K562 (cell line): ENCODE results near the gene ABCF3. TPM values are rescaled to one million over a fixed set of nuclear protein-coding genes. Genes with fewer than 3 reads are reported as not detected.
A peak's percentile ranks its signal among the peaks of the same experiment; 100 is the strongest.

Experiments
- ATAC-seq: fragments of 200-7000 bp; cut with Tn5 transposase; 3 replicates; pipeline ENCODE4 v1.9.1; 2020; ENCODE audit warnings: moderate library complexity
- BruUV-seq: library from RNA; stranded (reverse); fragments of 400-500 nt; replicated peaks from 2 replicates; lab custom pipeline; 2021; lab: Mats Ljungman, UMichigan
- CTCF ChIA-PET: fragments of 300-600 bp; formaldehyde crosslinking; extraction: SDS; loops from one replicate; lab custom pipeline; 2021; ENCODE audit warnings: low intra/inter-chr PET ratio; lab: Yijun Ruan, JAX
- POLR2A ChIA-PET: fragments of 300-600, 350-650 bp; sonication (Branson Sonifier 250); formaldehyde crosslinking; extraction: SDS; loops from one replicate; lab custom pipeline; 2021; ENCODE audit warnings: antibody characterized with exemption, inconsistent platforms; lab: Yijun Ruan, JAX
- DNase-seq, 4 experiments: peaks; one replicate each; pipeline versions ENCODE4 v3.0.0 to v3.0.0-alpha.2; 2011 to 2018; ENCODE audit warnings: low spot score in 3 of 4, mixed read lengths in 3 of 4; ENCODE audit errors: extremely low read depth in 1 of 4
- FAIRE-seq: peaks from 2 replicates; lab custom pipeline; 2011; peaks lifted over from hg19 to GRCh38; lab: Jason Lieb, UNC
- H2AFZ ChIP-seq: 2 replicates; pipeline ENCODE4 v1.6.0; 2011; ENCODE audit warnings: low read depth, low read length, control low read depth, inconsistent platforms
- H3K27ac ChIP-seq: fragments of 200-600 bp; 3 replicates; pipeline ENCODE4 v1.8.0; 2011; ENCODE audit warnings: low read depth, mild to moderate bottlenecking, control low read depth, inconsistent platforms, low read length, moderate library complexity, mixed read lengths; ENCODE audit errors: extremely low read depth
- H3K27me3 ChIP-seq, 2 experiments: fragments of 300-600 bp in 1 of 2; 2 replicates in 1 of 2; 3 replicates in 1 of 2; pipeline versions ENCODE4 v1.6.0 to v1.8.0; 2011; ENCODE audit warnings: inconsistent platforms in 2 of 2, low read length in 2 of 2, mild to moderate bottlenecking in 1 of 2, mixed read lengths in 1 of 2, moderate library complexity in 1 of 2; ENCODE audit not compliant: control insufficient read depth in 2 of 2, insufficient read depth in 2 of 2
- H3K36me3 ChIP-seq: fragments of 300-600 bp; 3 replicates; pipeline ENCODE4 v1.8.0; 2011; ENCODE audit warnings: mild to moderate bottlenecking, low read length, inconsistent platforms; ENCODE audit not compliant: control insufficient read depth, insufficient read depth
- H3K4me1 ChIP-seq, 2 experiments: fragments of 200-600 bp in 1 of 2; replicated peaks in 1 of 2; 2 replicates in 1 of 2; 3 replicates in 1 of 2; pipeline versions ENCODE4 v1.5.1 to v1.8.0; 2011; ENCODE audit warnings: inconsistent platforms in 2 of 2, low read length in 2 of 2, mild to moderate bottlenecking in 1 of 2, mixed read lengths in 1 of 2, moderate library complexity in 1 of 2; ENCODE audit not compliant: control insufficient read depth in 2 of 2, insufficient read depth in 2 of 2
- H3K4me2 ChIP-seq: 2 replicates; pipeline ENCODE4 v1.6.1; 2011; ENCODE audit warnings: low read length, control low read depth, inconsistent platforms, mixed read lengths; ENCODE audit not compliant: insufficient read depth
- H3K4me3 ChIP-seq: fragments of 200-600 bp; sonication (generic), shearing (Covaris generic); 2 replicates; pipeline ENCODE4 v1.5.1; 2016; ENCODE audit warnings: control low read depth, inconsistent platforms
- H3K79me2 ChIP-seq: fragments of 200-600 bp; 3 replicates; pipeline ENCODE4 v1.8.0; 2011; ENCODE audit warnings: low read length, inconsistent platforms; ENCODE audit not compliant: control insufficient read depth, insufficient read depth
- H3K9ac ChIP-seq, 2 experiments: 2 replicates each; pipeline versions ENCODE4 v1.6.0 to v1.6.1; 2011; ENCODE audit warnings: low read depth in 2 of 2, low read length in 2 of 2, control low read depth in 1 of 2, inconsistent platforms in 1 of 2, mild to moderate bottlenecking in 1 of 2, mixed read lengths in 1 of 2; ENCODE audit not compliant: insufficient read depth in 1 of 2
- H3K9me1 ChIP-seq: one replicate; pipeline ENCODE4 v1.6.0; 2011; ENCODE audit warnings: inconsistent platforms, mild to moderate bottlenecking, low read length, moderate library complexity; ENCODE audit not compliant: control insufficient read depth, insufficient read depth
- H3K9me3 ChIP-seq: replicated peaks from 2 replicates; pipeline ENCODE4 v1.5.1; 2011; ENCODE audit warnings: low read depth, low read length, inconsistent platforms; ENCODE audit not compliant: control insufficient read depth, insufficient read depth
- H4K20me1 ChIP-seq: replicated peaks from 2 replicates; pipeline ENCODE4 v1.6.1; 2011; ENCODE audit warnings: low read length, inconsistent platforms, mixed read lengths; ENCODE audit not compliant: control insufficient read depth, insufficient read depth
- CTCF ChIP-seq, 3 experiments: IDR thresholded peaks in 2 of 3; conservative IDR thresholded peaks in 1 of 3; 2 replicates each; pipeline ENCODE4 v1.5.1; 2011 to 2012; ENCODE audit warnings: low read length in 3 of 3, mild to moderate bottlenecking in 3 of 3, control low read depth in 2 of 3, improper control_type of control experiment in 1 of 3, inconsistent platforms in 1 of 3, low read depth in 1 of 3, mixed read lengths in 1 of 3, moderate library complexity in 1 of 3; ENCODE audit not compliant: insufficient read depth in 2 of 3
- KLF13 ChIP-seq: fragments of 450-650 bp; IDR thresholded peaks from 2 replicates; pipeline ENCODE4 v1.6.1; 2016; ENCODE audit warnings: missing genetic modification characterization, low read depth, mild to moderate bottlenecking, missing compliant biosample characterization, moderate library complexity, borderline replicate concordance
- RAD21 ChIP-seq, 2 experiments: fragments of 250-450 bp in 1 of 2; fragments of 450-650 bp in 1 of 2; sonication (Bioruptor Pico) in 1 of 2; formaldehyde crosslinking in 1 of 2; IDR thresholded peaks in 1 of 2; conservative IDR thresholded peaks in 1 of 2; 2 replicates each; pipeline versions ENCODE4 v1.4.0 to v1.8.0; 2020 to 2022; ENCODE audit warnings: mild to moderate bottlenecking in 2 of 2, moderate library complexity in 1 of 2
- REST ChIP-seq, 2 experiments: fragments of 450-650 bp; formaldehyde crosslinking in 1 of 2; IDR thresholded peaks; 2 replicates each; pipeline versions ENCODE4 v1.4.0 to v1.6.1; 2014 to 2020; ENCODE audit warnings: mild to moderate bottlenecking in 2 of 2, borderline replicate concordance in 1 of 2, low read depth in 1 of 2
- ZKSCAN1 ChIP-seq: fragments of 150-350 bp; IDR thresholded peaks from 2 replicates; pipeline ENCODE4 v1.6.1; 2016; ENCODE audit warnings: low read depth, low read length
- WGBS: fragments of 100-300 bp; shearing (Covaris generic); methylation state at CpG from one replicate; pipeline ENCODE4 v1.1.6; 2016; ENCODE audit warnings: low coverage, mixed read lengths; ENCODE audit not compliant: insufficient coverage; ENCODE audit errors: missing lambda C conversion rate; 5-methylcytosine and 5-hydroxymethylcytosine counted together
- in situ Hi-C: fragments of 300-500 bp; cut with MboI; formaldehyde crosslinking; loops from 4 replicates; pipeline ENCODE4 v1.15.0; 2018; ENCODE audit warnings: inconsistent platforms, mixed read lengths
- intact Hi-C: fragments of 100-400 bp; cut with micrococcal nuclease; formaldehyde crosslinking; loops from 2 replicates; pipeline ENCODE4 v1.14.2; 2022
- polyA plus RNA-seq, 8 experiments: library from polyadenylated mRNA; depleted of rRNA in 4 of 8; stranded (reverse) in 5 of 8; unstranded in 3 of 8; fragments of >200 nt; fragmentation: Nextera tagmentation in 2 of 8; fragmentation: Illumina TruSeq in 1 of 8; extraction: Ambion mirVana in 2 of 8; extraction: Trizol in 1 of 8; gene quantifications; 2 replicates each; pipeline versions ENCODE4 v1.2.1 to v1.2.3, GENCODE V29; 2011 to 2014; ENCODE audit warnings: inconsistent platforms in 1 of 8, missing spikeins in 1 of 8
- total RNA-seq, 7 experiments: library from RNA; depleted of rRNA in 6 of 7; stranded (reverse); fragments of >200 nt in 6 of 7; fragmentation: Illumina TruSeq in 2 of 7; extraction: Trizol in 2 of 7; gene quantifications; 2 replicates each; pipeline versions ENCODE4 v1.2.1 to v1.2.3, GENCODE V29; 2011 to 2021; ENCODE audit warnings: low replicate concordance in 1 of 7

The ABCF3 gene
- total and polyA plus RNA-seq, 9 of the 15 experiments (the other 6 are each of a cell fraction or from before 2014, with no cell fraction given), result 6.7 to 77.9 (median 45.1) TPM

- ChIA-PET CTCF (no interaction called here), POLR2A (interaction anchor here (0.6 to 1.3 kb wide), 2 partner anchors 12 to 20 kb away, joined by 3 read pairs; no protein-coding TSS in a partner anchor)
- H3K79me2 ChIP-seq, result no peaks in the 10 kb centered on the region
- no peak overlapping the region for H2AFZ ChIP-seq
- intact Hi-C loops (no loop called here), in situ Hi-C loops (no loop called here)
- H4K20me1 ChIP-seq, result 0 out of 2 replicates have a peak, but pooled peaks cover 4% of the 10 kb centered on the region
- H3K27ac ChIP-seq, result no peak overlapping the region
- no peak overlapping the region for H3K4me2 ChIP-seq
- 34% methylated on average over 8 of the region's 9 CpGs for WGBS
- FAIRE-seq, result no peak
- BruUV-seq, result no TSS peak
- H3K4me3 ChIP-seq, result no peak overlapping the region
- no peaks in the 10 kb centered on the region for H3K4me1 ChIP-seq
- H3K9me3 ChIP-seq, result no peaks in the 10 kb centered on the region
- H3K27me3 ChIP-seq, result peaks cover 8 to 14% of the 10 kb centered on the region in 2 experiments; a peak in 4 of 5 replicates
- DNase-seq, result no peak
- TF ChIP-seq RAD21 (CRISPR knock-in tag; conservative IDR thresholded peaks at IDR 0.05 in 1 of 2, IDR thresholded peaks at IDR 0.05 in 1 of 2) (peak in 1 of 2 experiments; percentile 41; a peak in 2 of 4 replicates), CTCF (IDR thresholded peaks at IDR 0.05 in 2 of 3, conservative IDR thresholded peaks at IDR 0.05 in 1 of 3; ENCODE audit: insufficient read depth in 2 of 3, low read depth in 1 of 3, low read length in 3 of 3) (peak in 2 of 3 experiments; percentile 4 to 25; a peak in 2 of 6 replicates), ZKSCAN1 (no peak), KLF13 (tag) (no peak), REST (IDR thresholded peaks at IDR 0.05; ENCODE audit: borderline replicate concordance) (peak; percentile 33; the same call in 1 of the 2 replicates), REST (CRISPR knock-in tag; IDR thresholded peaks at IDR 0.05; ENCODE audit: low read depth) (no peak)
- H3K9ac ChIP-seq, result no peak overlapping the region
- ATAC-seq, result peak; percentile 60
- peaks cover 21% of the 10 kb centered on the region; the same call in 2 of the 3 replicates for H3K36me3 ChIP-seq
- peaks cover 2% of the 10 kb centered on the region for H3K9me1 ChIP-seq
Measured at GRCh38 chr3:184198509-184198908, 12.5 kb downstream of the ABCF3 start.
